Lower leg skin (tissue), 3 donors: Measurements from ENCODE around the gene RHCG.

Source experiments
- CTCF ChIP-seq, 3 donors: fragments of 450-650 bp; IDR thresholded peaks; one replicate each; pipeline ENCODE4 v1.5.1; 2016; ENCODE audit warnings: antibody characterized with exemption in 3 of 3, mild to moderate bottlenecking in 3 of 3, moderate library complexity in 2 of 3
- POLR2A ChIP-seq, 2 donors: fragments of 450-650 bp; IDR thresholded peaks; one replicate each; pipeline ENCODE4 v1.6.1; 2016 to 2017; ENCODE audit warnings: antibody characterized with exemption in 2 of 2, mild to moderate bottlenecking in 1 of 2, moderate library complexity in 1 of 2

- TF ChIP-seq CTCF (IDR thresholded peaks at IDR 0.05) (no peak), POLR2A (IDR thresholded peaks at IDR 0.05) (no peak)
Measured at GRCh38 chr15:89441295-89441812, 55.0 kb downstream of the RHCG start.
